Motor neuron (in vitro differentiated cells): Measurements from ENCODE around the gene HIVEP2. TPM values are rescaled to one million over a fixed set of nuclear protein-coding genes. Genes with fewer than 3 reads are reported as not detected.

ENCODE experiments used
- ATAC-seq, 8 experiments: fragments of 200-7000 bp; cut with Tn5 transposase; replicated peaks in 6 of 8; 2 replicates each; pipeline ENCODE4 v1.8.0; 2021; ENCODE audit warnings: mild to moderate bottlenecking in 8 of 8, moderate library complexity in 8 of 8
- H3K27ac ChIP-seq, 2 donors: fragments of 250-450 bp; sonication (Bioruptor Pico); 2 replicates each; pipeline ENCODE4 v1.9.0; 2021; ENCODE audit warnings: antibody characterized with exemption in 2 of 2, mild to moderate bottlenecking in 2 of 2, moderate library complexity in 1 of 2
- H3K4me1 ChIP-seq, 2 donors: fragments of 250-450 bp; sonication (Bioruptor Pico); replicated peaks in 1 of 2; 2 replicates each; pipeline ENCODE4 v1.6.1; 2021; ENCODE audit warnings: antibody characterized with exemption in 2 of 2, mild to moderate bottlenecking in 2 of 2, moderate library complexity in 1 of 2
- H3K4me3 ChIP-seq, 5 donors: fragments of 250-450 bp; sonication (Bioruptor Pico); 2 replicates each; pipeline ENCODE4 v1.9.0; 2021; ENCODE audit warnings: antibody characterized with exemption in 5 of 5, mild to moderate bottlenecking in 5 of 5, moderate library complexity in 4 of 5
- WGBS, 10 experiments: fragments of 450-650 bp; shearing (Covaris generic); methylation state at CpG; one replicate each; pipeline ENCODE4 v1.0.0; 2022; 5-methylcytosine and 5-hydroxymethylcytosine counted together
- in situ Hi-C, 9 experiments: fragments of 400-800 bp; cut with MboI; loops; one replicate each; pipeline ENCODE4 v1.15.0; 2021; ENCODE audit warnings: low sequenced_read_pairs in 9 of 9, low pct_unique_long_range_greater_than_20kb in 2 of 9; ENCODE audit not compliant: unreplicated experiment in 9 of 9
- total RNA-seq, 8 experiments: library from RNA; unstranded; fragments of 300-600 nt; gene quantifications; 2 replicates each; pipeline versions ENCODE4 v1.2.3 to v1.2.4, GENCODE V29; 2022

Gene HIVEP2
- total RNA-seq, 8 experiments from 2014 or later, result 10.3 to 37.7 (median 13.5) TPM

DNA sequence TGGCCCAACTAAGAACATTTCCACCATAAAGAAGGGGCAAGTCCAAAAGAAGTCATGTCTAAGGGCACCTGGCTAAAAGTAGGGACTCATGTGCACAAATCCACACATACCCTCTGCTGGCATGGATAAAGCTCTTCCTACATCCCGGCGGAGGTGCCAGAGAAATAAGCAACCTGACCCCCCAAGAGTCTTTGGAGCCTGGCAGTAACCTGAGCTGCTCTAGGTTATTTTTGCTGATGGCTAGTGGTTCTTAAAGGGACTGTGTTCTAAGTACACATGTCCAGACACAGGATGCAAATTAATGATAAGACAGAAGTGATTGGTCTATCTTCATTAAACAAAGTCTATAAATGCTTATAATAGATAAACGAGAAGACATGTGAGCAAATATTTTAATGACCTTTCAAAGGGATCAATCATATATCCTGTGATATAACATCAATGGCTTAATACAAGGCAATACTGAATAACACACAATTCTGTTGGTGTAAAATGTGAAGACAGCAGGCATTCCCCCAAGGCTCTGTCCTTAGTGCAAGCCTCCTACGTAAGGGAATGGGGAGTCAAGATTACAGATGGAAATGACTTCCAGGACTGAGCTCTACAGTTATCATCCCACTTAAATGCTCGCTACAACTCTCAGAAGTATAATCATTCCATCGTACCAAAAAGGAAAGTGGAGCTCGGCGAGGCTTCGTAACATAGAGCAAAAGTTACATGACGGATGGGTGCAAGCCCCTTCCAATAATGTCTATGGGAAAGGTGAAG lies 52.5 kb downstream of the HIVEP2 start:
- in situ Hi-C loops, result loop anchor here in 1 of 9 experiments (25.0 kb wide), 1 partner anchor 205 kb away; no protein-coding TSS in a partner anchor
- Histone ChIP-seq H3K4me1 (no peaks in the 10 kb centered on the region), H3K4me3 (no peak overlapping the region), H3K27ac (no peak overlapping the region)
- 80 to 100% (median 96%) methylated on average over 1 to 10 of the region's 10 CpGs for WGBS, 10 experiments
- no peak for ATAC-seq

- WGBS, 10 experiments, result 83 to 100% (median 94%) methylated on average over 1 to 5 of the region's 5 CpGs; no CpG with 5 or more reads in 2 of the 10 experiments
- no peak for ATAC-seq
- no peak overlapping the region for H3K4me3 ChIP-seq
- peaks cover 4 to 5% of the 10 kb centered on the region in 2 donors for H3K4me1 ChIP-seq
- H3K27ac ChIP-seq, result no peak overlapping the region
- in situ Hi-C loops, result loop anchor here in 1 of 9 experiments (25.0 kb wide), 1 partner anchor 204 kb away; no protein-coding TSS in a partner anchor
Measured at GRCh38 chr6:142891454-142891853, 53.5 kb downstream of the HIVEP2 start.

DNA sequence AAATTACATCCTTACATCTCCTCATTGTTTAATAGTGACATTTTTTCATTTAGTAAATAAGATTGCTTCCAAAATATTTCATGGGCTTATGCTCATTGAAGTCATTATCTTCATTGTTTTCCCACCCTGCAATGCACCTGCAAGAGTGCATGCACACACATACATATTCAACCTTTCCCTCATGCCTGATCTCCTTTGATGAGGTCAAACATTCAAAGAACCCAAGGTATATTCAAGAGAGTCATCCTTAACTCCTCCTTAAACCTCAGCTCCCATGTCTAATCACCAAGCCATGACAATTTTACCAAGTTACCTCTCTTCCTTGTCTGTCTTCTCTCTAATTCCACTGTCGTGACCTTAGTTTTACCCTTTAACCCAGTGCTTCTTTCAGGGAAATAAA lies 56.5 kb downstream of the HIVEP2 start:
- 83 to 100% (median 100%) methylated on average over 1 of the region's 1 CpG; no CpG with 5 or more reads in 3 of the 10 experiments for WGBS, 10 experiments
- Histone ChIP-seq H3K4me1 (peaks cover 20 to 24% of the 10 kb centered on the region in 2 donors), H3K4me3 (no peak overlapping the region), H3K27ac (no peak overlapping the region)
- in situ Hi-C loops, result loop anchor here in 1 of 9 experiments (25.0 kb wide), 1 partner anchor 201 kb away; no protein-coding TSS in a partner anchor
- no peak for ATAC-seq

DNA sequence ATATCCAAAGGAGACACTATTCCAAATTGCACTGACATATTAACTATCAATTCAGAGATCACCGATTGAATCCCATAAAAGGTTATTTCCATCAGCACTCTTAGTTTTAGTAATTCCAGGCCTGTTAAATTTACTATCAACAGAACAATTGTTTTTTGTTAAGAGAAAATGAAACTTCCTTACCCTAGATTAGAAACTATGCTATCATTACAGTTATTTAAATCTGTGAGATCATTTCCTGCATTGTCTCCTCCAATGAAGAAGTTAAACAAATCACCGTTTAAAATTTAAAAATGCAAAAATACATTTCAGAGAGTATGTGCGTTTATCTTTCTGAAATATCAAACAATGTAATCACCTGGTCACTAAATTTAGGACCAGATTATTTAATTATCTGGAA lies 57.5 kb downstream of the HIVEP2 start:
- in situ Hi-C loops, result loop anchor here in 1 of 9 experiments (25.0 kb wide), 1 partner anchor 200 kb away; no protein-coding TSS in a partner anchor
- 73 to 100% (median 95%) methylated on average over 2 to 3 of the region's 3 CpGs for WGBS, 10 experiments
- Histone ChIP-seq H3K4me3 (no peak overlapping the region), H3K27ac (no peak overlapping the region), H3K4me1 (peaks cover 29 to 34% of the 10 kb centered on the region in 2 donors)
- no peak for ATAC-seq

- in situ Hi-C loops, result loop anchor here in 1 of 9 experiments (25.0 kb wide), 1 partner anchor 199 kb away; no protein-coding TSS in a partner anchor
- 7 to 48% (median 31%) methylated on average over 1 to 4 of the region's 4 CpGs for WGBS, 10 experiments
- peak in 4 of 8 experiments; percentile 15 to 54 (median 22) for ATAC-seq
- Histone ChIP-seq H3K4me3 (no peak overlapping the region), H3K4me1 (peaks cover 29 to 34% of the 10 kb centered on the region in 2 donors), H3K27ac (no peak overlapping the region)
Measured at GRCh38 chr6:142886431-142887170, 58.4 kb downstream of the HIVEP2 start.

DNA sequence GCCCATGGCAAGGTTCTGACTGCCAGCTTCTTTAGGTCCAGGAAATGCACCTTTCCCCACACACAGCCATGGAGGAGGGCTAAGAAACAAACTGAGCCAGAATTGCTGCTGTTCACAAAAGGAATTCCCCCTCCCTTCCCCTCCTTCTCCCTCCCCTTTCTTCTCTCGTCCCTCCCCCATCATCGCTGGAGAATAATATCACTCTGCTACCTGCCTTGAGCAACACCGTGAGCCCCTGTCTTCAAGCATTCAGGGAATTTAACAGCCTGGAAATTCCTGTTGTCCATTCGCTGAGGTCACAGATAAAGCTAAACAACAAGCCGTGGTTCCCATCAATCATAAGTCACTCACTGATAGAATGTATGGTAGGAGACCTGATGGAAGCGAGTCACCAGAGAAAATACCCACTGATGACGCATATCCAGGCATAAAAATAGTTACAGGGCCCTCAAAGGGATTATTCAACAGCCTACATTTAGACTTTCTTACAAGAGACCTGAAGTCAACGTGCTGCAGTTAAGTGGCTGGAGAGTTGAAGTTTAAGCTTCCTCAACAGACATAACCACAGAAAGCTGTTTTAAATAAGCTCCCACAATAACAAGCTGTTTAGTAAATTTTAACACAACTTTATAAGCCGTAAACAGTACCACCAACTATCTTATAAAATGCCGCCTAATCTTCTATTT lies 59.7 kb downstream of the HIVEP2 start:
- 11 to 75% (median 26%) methylated on average over 2 to 9 of the region's 10 CpGs for WGBS, 10 experiments

GRCh38 chr6:142884214-142885035 lies 60.6 kb downstream of the HIVEP2 start:
- WGBS, 10 experiments, result 47 to 88% (median 62%) methylated on average over 5 to 8 of the region's 8 CpGs
- peak in 2 of 8 experiments; percentile 1 to 2 for ATAC-seq
- peaks cover 29 to 34% of the 10 kb centered on the region in 2 donors for H3K4me1 ChIP-seq
- H3K27ac ChIP-seq, result peak overlapping the region; percentile 48 to 59
- H3K4me3 ChIP-seq, result peak overlapping the region; percentile 30 to 43 (median 33)
- in situ Hi-C loops, result loop anchor here in 1 of 9 experiments (25.0 kb wide), 1 partner anchor 197 kb away; no protein-coding TSS in a partner anchor

More for the DNA sequence above, 59.7 kb downstream of the HIVEP2 start:
- in situ Hi-C loops, result loop anchor here in 1 of 9 experiments (25.0 kb wide), 1 partner anchor 198 kb away; no protein-coding TSS in a partner anchor
- peak overlapping the region; percentile 48 to 59 for H3K27ac ChIP-seq
- ATAC-seq, result peak; percentile 90 to 97 (median 95)
- H3K4me1 ChIP-seq, result peaks cover 29 to 34% of the 10 kb centered on the region in 2 donors
- H3K4me3 ChIP-seq, result peak overlapping the region; percentile 30 to 43 (median 33)

DNA sequence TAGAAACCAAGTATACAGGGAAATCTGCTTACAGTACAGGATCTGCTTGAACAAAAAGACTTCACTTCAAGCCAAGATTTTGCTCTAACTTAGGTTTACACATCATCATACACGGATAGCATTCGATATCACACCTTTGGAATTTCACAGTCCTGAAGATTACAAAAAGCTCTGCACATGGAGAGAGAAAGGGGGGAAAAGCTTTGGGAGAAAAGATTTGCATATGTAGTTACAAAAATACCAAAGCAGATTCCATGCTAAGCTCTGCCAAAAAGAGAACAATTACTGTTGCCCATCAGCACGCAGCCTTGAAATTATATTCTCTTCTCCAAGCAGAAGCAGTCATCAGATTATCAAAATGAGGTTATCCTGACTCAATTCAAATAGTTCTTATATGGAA lies 62.0 kb downstream of the HIVEP2 start:
- no peak for ATAC-seq
- 38 to 100% (median 79%) methylated on average over 1 to 3 of the region's 3 CpGs; no CpG with 5 or more reads in 2 of the 10 experiments for WGBS, 10 experiments
- in situ Hi-C loops, result loop anchor here in 1 of 9 experiments (25.0 kb wide), 1 partner anchor 196 kb away; no protein-coding TSS in a partner anchor
- Histone ChIP-seq H3K27ac (no peak overlapping the region), H3K4me1 (peaks cover 29 to 34% of the 10 kb centered on the region in 2 donors), H3K4me3 (no peak overlapping the region)

- peak in 2 of 8 experiments; percentile 46 to 57 for ATAC-seq
- Histone ChIP-seq H3K4me3 (no peak overlapping the region), H3K27ac (no peak overlapping the region), H3K4me1 (peaks cover 28 to 31% of the 10 kb centered on the region in 2 donors)
- 89 to 100% (median 100%) methylated on average over 1 to 3 of the region's 3 CpGs; no CpG with 5 or more reads in 3 of the 10 experiments for WGBS, 10 experiments
- in situ Hi-C loops, result loop anchor here in 1 of 9 experiments (25.0 kb wide), 1 partner anchor 194 kb away; no protein-coding TSS in a partner anchor
Measured at GRCh38 chr6:142881761-142882160, 63.2 kb downstream of the HIVEP2 start.

- Histone ChIP-seq H3K27ac (no peak overlapping the region), H3K4me1 (peaks cover 24 to 29% of the 10 kb centered on the region in 2 donors), H3K4me3 (no peak overlapping the region)
- no peak for ATAC-seq
- in situ Hi-C loops, result loop anchor here in 1 of 9 experiments (25.0 kb wide), 1 partner anchor 194 kb away; no protein-coding TSS in a partner anchor
- WGBS, 10 experiments, result 67 to 100% (median 100%) methylated on average over 1 of the region's 1 CpG; no CpG with 5 or more reads in 4 of the 10 experiments
Measured at GRCh38 chr6:142881290-142881689, 63.7 kb downstream of the HIVEP2 start.

DNA sequence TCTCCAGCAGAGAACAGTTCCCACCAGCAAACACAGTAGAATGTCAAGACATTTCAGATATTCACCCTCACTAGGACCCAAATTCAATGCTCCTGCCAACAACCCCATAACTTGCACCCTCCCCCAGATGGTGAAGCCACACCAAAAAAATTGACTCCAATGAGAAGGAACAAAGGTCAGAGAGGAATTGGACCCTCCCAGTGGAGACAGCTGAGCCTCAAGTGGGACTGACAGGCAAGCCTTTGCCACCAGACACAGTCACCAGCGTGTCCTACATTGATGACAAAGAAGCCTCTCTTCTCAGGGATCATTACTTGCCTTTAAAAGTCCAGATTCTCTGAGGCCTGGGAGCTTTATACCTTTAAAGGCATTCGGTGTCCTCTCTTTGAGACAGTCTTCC lies 64.8 kb downstream of the HIVEP2 start:
- WGBS, 10 experiments, result 83 to 100% (median 100%) methylated on average over 1 to 2 of the region's 2 CpGs; no CpG with 5 or more reads in 2 of the 10 experiments
- Histone ChIP-seq H3K4me3 (no peak overlapping the region), H3K27ac (no peak overlapping the region), H3K4me1 (peaks cover 21 to 24% of the 10 kb centered on the region in 2 donors)
- in situ Hi-C loops, result loop anchor here in 1 of 9 experiments (25.0 kb wide), 1 partner anchor 193 kb away; no protein-coding TSS in a partner anchor
- no peak for ATAC-seq
